ENCODE data around the gene CSK.

Gene CSK

GRCh38 chr15:74841891-74842373, 60.1 kb downstream of the CSK start:
- TF ChIP-seq TEAD4 (IDR thresholded peaks at IDR 0.05), result no peak
- TF ChIP-seq TAF1 (IDR thresholded peaks at IDR 0.05; ENCODE audit: low read depth), result no peak
- TF ChIP-seq, protein P1, sequence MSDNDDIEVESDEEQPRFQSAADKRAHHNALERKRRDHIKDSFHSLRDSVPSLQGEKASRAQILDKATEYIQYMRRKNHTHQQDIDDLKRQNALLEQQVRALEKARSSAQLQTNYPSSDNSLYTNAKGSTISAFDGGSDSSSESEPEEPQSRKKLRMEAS (IDR thresholded peaks at IDR 0.05), result no peak
- TF ChIP-seq, protein P2, sequence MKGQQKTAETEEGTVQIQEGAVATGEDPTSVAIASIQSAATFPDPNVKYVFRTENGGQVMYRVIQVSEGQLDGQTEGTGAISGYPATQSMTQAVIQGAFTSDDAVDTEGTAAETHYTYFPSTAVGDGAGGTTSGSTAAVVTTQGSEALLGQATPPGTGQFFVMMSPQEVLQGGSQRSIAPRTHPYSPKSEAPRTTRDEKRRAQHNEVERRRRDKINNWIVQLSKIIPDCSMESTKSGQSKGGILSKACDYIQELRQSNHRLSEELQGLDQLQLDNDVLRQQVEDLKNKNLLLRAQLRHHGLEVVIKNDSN (IDR thresholded peaks at IDR 0.05), result no peak

DNA sequence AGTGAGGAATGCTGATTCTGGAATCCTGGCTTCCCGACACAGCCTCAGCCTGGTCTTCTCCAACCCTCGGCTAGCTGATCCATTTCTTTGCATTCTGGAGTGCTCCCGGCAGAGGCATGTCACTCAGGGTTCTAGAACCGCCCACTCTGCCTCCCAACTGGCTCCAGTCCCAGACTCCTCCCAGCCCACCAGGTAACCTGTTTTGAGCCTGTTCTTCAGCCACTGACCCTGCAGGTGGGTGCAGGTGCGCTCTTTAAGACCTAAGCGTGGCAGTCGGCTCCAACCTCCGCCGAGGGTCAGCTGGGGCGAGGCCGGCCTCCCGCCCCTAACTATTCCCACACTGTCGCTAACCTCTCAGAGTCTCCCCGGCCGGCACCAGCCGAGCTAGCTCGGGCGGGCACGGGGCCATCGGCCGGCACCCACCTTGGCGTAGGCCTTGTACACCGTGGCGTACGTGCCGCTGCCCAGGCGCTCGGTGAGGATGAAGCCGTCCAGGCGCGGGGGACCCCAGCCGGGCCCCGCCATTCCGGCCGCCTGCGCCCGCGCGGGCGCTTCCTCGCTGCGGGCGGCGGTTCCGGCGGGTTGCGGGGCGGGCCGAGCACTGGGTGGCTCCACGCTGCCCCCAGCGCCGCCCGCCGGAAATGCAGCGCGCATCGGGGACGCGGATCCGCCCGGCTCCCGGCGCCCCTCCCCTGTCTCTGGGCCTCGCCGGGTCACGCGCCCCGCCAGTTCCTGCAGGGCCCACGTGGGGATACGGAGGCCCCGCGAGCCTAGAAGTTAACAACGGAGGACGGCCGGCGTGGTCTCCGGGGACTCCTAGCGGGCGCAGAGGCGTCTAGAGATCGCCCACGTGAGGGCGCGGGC, 60.9 kb downstream of the CSK start, which contains the start of gene ULK3:
Gene ULK3, minus strand, starts transcription at position 576 of the 864 bp plus-strand sequence. Its CDS starts 51 bp downstream, at position 525.
- TF ChIP-seq EGR1 (IDR thresholded peaks at IDR 0.05) (peak; percentile 74; the same call in 1 of the 2 replicates), ZBTB7A (IDR thresholded peaks at IDR 0.05; ENCODE audit: low read depth) (peak; percentile 60), TEAD4 (IDR thresholded peaks at IDR 0.05) (no peak), FOXM1 (IDR thresholded peaks at IDR 0.05; ENCODE audit: borderline replicate concordance, low read depth) (no peak), CEBPB (IDR thresholded peaks at IDR 0.05) (no peak), NFIC (IDR thresholded peaks at IDR 0.05) (peak; percentile 82), EP300 (IDR thresholded peaks at IDR 0.05; ENCODE audit: borderline replicate concordance) (0 out of 2 replicates have a peak, but pooled peaks have one; percentile 7), TAF1 (IDR thresholded peaks at IDR 0.05; ENCODE audit: low read depth) (peak; percentile 67), REST (IDR thresholded peaks at IDR 0.05; ENCODE audit: low read depth) (peak; percentile 7; the same call in 1 of the 2 replicates), YY1 (IDR thresholded peaks at IDR 0.05; ENCODE audit: low read depth) (no peak), CREB1 (IDR thresholded peaks at IDR 0.05; ENCODE audit: low read depth) (no peak), TCF12 (IDR thresholded peaks at IDR 0.05; ENCODE audit: low read depth) (peak; percentile 69), RAD21 (IDR thresholded peaks at IDR 0.05; ENCODE audit: low read depth) (peak; percentile 23; the same call in 1 of the 2 replicates)
- TF ChIP-seq, protein P1 (IDR thresholded peaks at IDR 0.05), result peak; percentile 96
- TF ChIP-seq, protein P2 (IDR thresholded peaks at IDR 0.05), result peak; percentile 89

DNA sequence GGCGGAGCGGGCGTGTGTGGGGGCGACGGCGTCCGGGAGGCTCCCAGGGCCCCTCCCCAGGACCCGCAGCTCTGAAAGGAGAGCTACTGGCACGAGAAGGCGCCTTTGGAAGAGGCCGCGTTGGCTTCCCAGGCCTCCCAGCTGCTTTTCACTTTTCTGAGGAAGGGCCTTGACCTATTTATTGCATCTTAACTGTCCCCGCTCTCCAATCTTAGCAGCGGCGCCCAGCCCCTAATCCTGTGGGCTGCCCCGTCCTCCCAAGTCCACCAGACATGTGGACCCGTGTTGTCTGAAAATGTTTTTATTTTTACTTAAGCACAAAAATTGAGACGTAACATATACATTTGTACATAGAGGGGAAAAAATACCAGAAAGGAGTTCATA, 61.6 kb downstream of the CSK start:
- TF ChIP-seq YY1 (IDR thresholded peaks at IDR 0.05; ENCODE audit: low read depth), result no peak
- TF ChIP-seq FOXM1 (IDR thresholded peaks at IDR 0.05; ENCODE audit: borderline replicate concordance, low read depth), result no peak

DNA sequence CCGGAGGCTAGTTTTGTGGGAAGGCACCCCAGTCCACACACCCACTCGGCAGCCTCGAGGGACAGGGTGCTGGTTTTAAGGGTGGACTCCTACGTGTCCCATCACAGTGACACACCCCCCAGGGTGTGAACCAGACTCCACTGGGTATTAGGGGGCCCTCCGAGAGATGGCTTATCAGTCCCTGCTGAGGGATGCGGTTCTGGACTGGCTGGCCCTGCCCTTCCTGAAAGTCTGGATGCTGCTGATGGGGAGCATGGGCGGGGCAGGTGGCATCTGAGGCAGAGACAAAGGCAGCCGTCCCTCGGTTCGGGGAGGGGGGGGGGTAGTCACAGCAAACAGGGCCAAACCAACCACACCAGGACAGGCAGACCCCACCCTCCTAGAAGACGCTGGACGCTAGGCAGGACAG, 62.0 kb downstream of the CSK start:
- TF ChIP-seq EP300 (IDR thresholded peaks at IDR 0.05; ENCODE audit: borderline replicate concordance) (no peak), RAD21 (IDR thresholded peaks at IDR 0.05; ENCODE audit: low read depth) (no peak), ZBTB7A (IDR thresholded peaks at IDR 0.05; ENCODE audit: low read depth) (no peak), CREB1 (IDR thresholded peaks at IDR 0.05; ENCODE audit: low read depth) (no peak), YY1 (IDR thresholded peaks at IDR 0.05; ENCODE audit: low read depth) (no peak), EGR1 (IDR thresholded peaks at IDR 0.05) (no peak), CEBPB (IDR thresholded peaks at IDR 0.05) (no peak), REST (IDR thresholded peaks at IDR 0.05; ENCODE audit: low read depth) (no peak), TEAD4 (IDR thresholded peaks at IDR 0.05) (no peak), FOXM1 (IDR thresholded peaks at IDR 0.05; ENCODE audit: borderline replicate concordance, low read depth) (no peak), NFIC (IDR thresholded peaks at IDR 0.05) (no peak), TCF12 (IDR thresholded peaks at IDR 0.05; ENCODE audit: low read depth) (no peak), TAF1 (IDR thresholded peaks at IDR 0.05; ENCODE audit: low read depth) (no peak)
- TF ChIP-seq, protein P1 (IDR thresholded peaks at IDR 0.05), result no peak
- TF ChIP-seq, protein P2 (IDR thresholded peaks at IDR 0.05), result no peak
